Activated B cell treated with CpG ODN at 0.5 μM for 24 hours (primary cell): ENCODE measurements around the gene CD244. TPM values are rescaled to one million over a fixed set of nuclear protein-coding genes. Genes with fewer than 3 reads are reported as not detected.

Source experiments
- ATAC-seq: fragments of 200-7000 bp; cut with Tn5 transposase; one replicate; pipeline ENCODE4 v1.10.0; 2021; ENCODE audit warnings: low read depth, mild to moderate bottlenecking, moderate library complexity
- CTCF ChIA-PET: fragments of 350-600 bp; sonication (Branson Sonifier 250); formaldehyde crosslinking; loops from one replicate; lab custom pipeline; 2021; ENCODE audit warnings: antibody characterized with exemption; lab: Charles Lee
- POLR2A ChIA-PET: fragments of 350-600 bp; sonication (Branson Sonifier 250); formaldehyde crosslinking; loops from one replicate; lab custom pipeline; 2021; ENCODE audit warnings: antibody characterized with exemption; lab: Charles Lee
- DNase-seq: peaks from one replicate; pipeline ENCODE4 v3.0.0; 2022
- H3K27ac Mint-ChIP-seq: one replicate; pipeline ENCODE4 v1.8.0; 2020; ENCODE audit warnings: mixed read lengths
- H3K27me3 Mint-ChIP-seq: one replicate; pipeline ENCODE4 v1.8.0; 2021; ENCODE audit warnings: mixed read lengths
- H3K36me3 Mint-ChIP-seq: one replicate; pipeline ENCODE4 v1.8.0; 2021; ENCODE audit warnings: low read depth, mixed read lengths
- H3K4me1 Mint-ChIP-seq: one replicate; pipeline ENCODE4 v1.8.0; 2021; ENCODE audit warnings: mixed read lengths
- H3K4me3 Mint-ChIP-seq: one replicate; pipeline ENCODE4 v1.8.0; 2020; ENCODE audit warnings: mild to moderate bottlenecking, mixed read lengths
- H3K9me3 Mint-ChIP-seq: one replicate; pipeline ENCODE4 v1.8.0; 2020; ENCODE audit warnings: mixed read lengths
- CTCF ChIP-seq: fragments of 200-600 bp; IDR thresholded peaks from one replicate; pipeline ENCODE4 v1.8.0; 2022; ENCODE audit warnings: antibody characterized with exemption, mild to moderate bottlenecking
- intact Hi-C: fragments of 100-400 bp; cut with micrococcal nuclease; formaldehyde crosslinking; loops from one replicate; pipeline ENCODE4 v1.15.1; 2024
- total RNA-seq: library from RNA; stranded (reverse); gene quantifications from 2 replicates; pipeline ENCODE4 v1.2.3, GENCODE V29; 2022

The CD244 gene
- total RNA-seq, 1 donor from 2014 or later: not detected

- no peak for ATAC-seq
- Mint-ChIP-seq H3K4me3 (no peak overlapping the region), H3K27ac (peak overlapping the region; percentile 63), H3K9me3 (no peaks in the 10 kb centered on the region), H3K27me3 (no peaks in the 10 kb centered on the region), H3K4me1 (peaks cover 7% of the 10 kb centered on the region), H3K36me3 (peaks cover 83% of the 10 kb centered on the region)
- CTCF ChIA-PET: interaction anchor here (1.2 to 1.9 kb wide), 3 partner anchors 10 to 101 kb away, joined by 4 to 5 read pairs (median 4); no protein-coding TSS in a partner anchor
- DNase-seq: no peak
- intact Hi-C loops: no loop called here
- POLR2A ChIA-PET: no interaction called here
- TF ChIP-seq CTCF: no peak
Observed at GRCh38 chr1:160826546-160826945, 36.1 kb downstream of the CD244 start.

- POLR2A ChIA-PET: no interaction called here
- no peak for ATAC-seq
Observed at GRCh38 chr1:160823296-160823695, 39.4 kb downstream of the CD244 start.

GRCh38 chr1:160821627-160822026 lies 41.1 kb downstream of the CD244 start:
- no peak for ATAC-seq
- intact Hi-C loops: no loop called here
- no peak for TF ChIP-seq CTCF

More at GRCh38 chr1:160823296-160823695, 39.4 kb downstream of the CD244 start:
- Mint-ChIP-seq H3K36me3 (peaks cover 87% of the 10 kb centered on the region), H3K4me1 (no peaks in the 10 kb centered on the region), H3K27ac (peak overlapping the region; percentile 24), H3K9me3 (no peaks in the 10 kb centered on the region), H3K27me3 (no peaks in the 10 kb centered on the region), H3K4me3 (no peak overlapping the region)
- intact Hi-C loops: no loop called here
- TF ChIP-seq CTCF: no peak
- CTCF ChIA-PET: interaction anchor here (1.4 kb wide), 2 partner anchors 10 to 97 kb away, joined by 4 read pairs; no protein-coding TSS in a partner anchor
- no peak for DNase-seq

GRCh38 chr1:160819186-160819585 lies 43.5 kb downstream of the CD244 start:
- no peak for TF ChIP-seq CTCF
- intact Hi-C loops: no loop called here
- ChIA-PET POLR2A (no interaction called here), CTCF (interaction anchor here (1.0 to 1.2 kb wide), 2 partner anchors 10 kb away, joined by 3 to 4 read pairs; no protein-coding TSS in a partner anchor)
- ATAC-seq: no peak
- Mint-ChIP-seq H3K27me3 (no peaks in the 10 kb centered on the region), H3K36me3 (peaks cover 85% of the 10 kb centered on the region), H3K27ac (peak overlapping the region; percentile 32), H3K9me3 (no peaks in the 10 kb centered on the region), H3K4me3 (no peak overlapping the region), H3K4me1 (peaks cover 3% of the 10 kb centered on the region)
- no peak for DNase-seq

More at GRCh38 chr1:160821627-160822026, 41.1 kb downstream of the CD244 start:
- POLR2A ChIA-PET: no interaction called here
- Mint-ChIP-seq H3K36me3 (peaks cover 83% of the 10 kb centered on the region), H3K4me3 (no peak overlapping the region), H3K27me3 (no peaks in the 10 kb centered on the region), H3K9me3 (no peaks in the 10 kb centered on the region), H3K4me1 (no peaks in the 10 kb centered on the region), H3K27ac (peak overlapping the region; percentile 57)
- CTCF ChIA-PET: interaction anchor here (0.6 to 1.1 kb wide), 2 partner anchors 10 to 137 kb away, joined by 3 read pairs; no protein-coding TSS in a partner anchor
- no peak for DNase-seq

- ChIA-PET POLR2A (interaction anchor here (1.0 kb wide), 1 partner anchor 30 kb away, joined by 3 read pairs; no protein-coding TSS in a partner anchor), CTCF (interaction anchor here (1.0 to 1.2 kb wide), 3 partner anchors 9 to 16 kb away, joined by 3 to 4 read pairs (median 4); no protein-coding TSS in a partner anchor)
- peak overlapping the region; percentile 65 for H3K27ac Mint-ChIP-seq
- intact Hi-C loops: no loop called here
- ATAC-seq: no peak
- H3K4me3 Mint-ChIP-seq: no peak overlapping the region
- DNase-seq: no peak
- H3K4me1 Mint-ChIP-seq: peaks cover 3% of the 10 kb centered on the region
- H3K36me3 Mint-ChIP-seq: peaks cover 85% of the 10 kb centered on the region
- H3K27me3 Mint-ChIP-seq: no peaks in the 10 kb centered on the region
- H3K9me3 Mint-ChIP-seq: no peaks in the 10 kb centered on the region
- no peak for TF ChIP-seq CTCF
Observed at GRCh38 chr1:160818207-160818937, 44.3 kb downstream of the CD244 start.
